Glutamatergic neuron (in vitro differentiated cells): ENCODE results near the gene RERG. TPM values are rescaled to one million over a fixed set of nuclear protein-coding genes. Genes with fewer than 3 reads are reported as not detected.

ENCODE experiments used
- DNase-seq: peaks from one replicate; pipeline ENCODE4 v3.0.0; 2022
- H3K27ac Mint-ChIP-seq: one replicate; pipeline ENCODE4 v1.8.0; 2020; ENCODE audit warnings: mild to moderate bottlenecking, mixed read lengths, inconsistent platforms; ENCODE audit not compliant: unreplicated experiment
- H3K27me3 Mint-ChIP-seq: one replicate; pipeline ENCODE4 v1.8.0; 2020; ENCODE audit warnings: mild to moderate bottlenecking, moderate library complexity, mixed read lengths, inconsistent platforms; ENCODE audit not compliant: unreplicated experiment
- H3K36me3 Mint-ChIP-seq: one replicate; pipeline ENCODE4 v1.8.0; 2020; ENCODE audit warnings: mild to moderate bottlenecking, mixed read lengths, inconsistent platforms; ENCODE audit not compliant: unreplicated experiment
- H3K4me1 Mint-ChIP-seq: one replicate; pipeline ENCODE4 v1.8.0; 2020; ENCODE audit warnings: mild to moderate bottlenecking, low read depth, mixed read lengths, inconsistent platforms; ENCODE audit not compliant: unreplicated experiment
- H3K4me3 Mint-ChIP-seq: one replicate; pipeline ENCODE4 v1.8.0; 2020; ENCODE audit warnings: mild to moderate bottlenecking, mixed read lengths, inconsistent platforms; ENCODE audit not compliant: unreplicated experiment
- H3K9me3 Mint-ChIP-seq: one replicate; pipeline ENCODE4 v1.8.0; 2020; ENCODE audit warnings: mild to moderate bottlenecking, moderate library complexity, mixed read lengths, inconsistent platforms; ENCODE audit not compliant: unreplicated experiment
- CTCF ChIP-seq: fragments of 200-600 bp; sonication (generic); IDR thresholded peaks from one replicate; pipeline ENCODE4 v1.5.0; 2021; ENCODE audit not compliant: partially characterized antibody, unreplicated experiment
- total RNA-seq: library from RNA; stranded (reverse); fragmentation: NEBNext Ultra II Directional; extraction: Animal tissue kit (Norgen Biotek cat#: 25700); gene quantifications from one replicate; pipeline ENCODE4 v1.2.1, GENCODE V29; 2021; ENCODE audit not compliant: unreplicated experiment

RERG gene
- total RNA-seq, 1 donor from 2014 or later: not detected

GRCh38 chr12:15165012-15165659 is 56.1 kb downstream of the RERG start:
- no peak for DNase-seq
- Mint-ChIP-seq H3K36me3 (no peaks in the 10 kb centered on the region), H3K9me3 (no peaks in the 10 kb centered on the region), H3K27ac (no peak overlapping the region), H3K4me3 (no peak overlapping the region), H3K4me1 (peaks cover 6% of the 10 kb centered on the region), H3K27me3 (peaks cover 8% of the 10 kb centered on the region)
- TF ChIP-seq CTCF: no peak

- peaks cover 8% of the 10 kb centered on the region for H3K27me3 Mint-ChIP-seq
- no peaks in the 10 kb centered on the region for H3K9me3 Mint-ChIP-seq
- no peaks in the 10 kb centered on the region for H3K4me1 Mint-ChIP-seq
- no peak for DNase-seq
- no peak overlapping the region for H3K27ac Mint-ChIP-seq
- TF ChIP-seq CTCF: no peak
- no peaks in the 10 kb centered on the region for H3K36me3 Mint-ChIP-seq
- H3K4me3 Mint-ChIP-seq: no peak overlapping the region
Observed at GRCh38 chr12:15163030-15163976, 57.9 kb downstream of the RERG start.

GRCh38 chr12:15158083-15158482 is 63.1 kb downstream of the RERG start:
- no peak for TF ChIP-seq CTCF
- Mint-ChIP-seq H3K27me3 (peaks cover 2% of the 10 kb centered on the region), H3K36me3 (no peaks in the 10 kb centered on the region), H3K4me1 (peaks cover 2% of the 10 kb centered on the region), H3K27ac (no peak overlapping the region), H3K9me3 (no peaks in the 10 kb centered on the region), H3K4me3 (no peak overlapping the region)
- no peak for DNase-seq

- no peak for TF ChIP-seq CTCF
- H3K4me1 Mint-ChIP-seq: peaks cover 2% of the 10 kb centered on the region
- H3K27ac Mint-ChIP-seq: no peak overlapping the region
- no peak overlapping the region for H3K4me3 Mint-ChIP-seq
- H3K9me3 Mint-ChIP-seq: no peaks in the 10 kb centered on the region
- peaks cover 2% of the 10 kb centered on the region for H3K27me3 Mint-ChIP-seq
- no peaks in the 10 kb centered on the region for H3K36me3 Mint-ChIP-seq
- no peak for DNase-seq
Observed at GRCh38 chr12:15157269-15157671, 63.9 kb downstream of the RERG start.

DNA sequence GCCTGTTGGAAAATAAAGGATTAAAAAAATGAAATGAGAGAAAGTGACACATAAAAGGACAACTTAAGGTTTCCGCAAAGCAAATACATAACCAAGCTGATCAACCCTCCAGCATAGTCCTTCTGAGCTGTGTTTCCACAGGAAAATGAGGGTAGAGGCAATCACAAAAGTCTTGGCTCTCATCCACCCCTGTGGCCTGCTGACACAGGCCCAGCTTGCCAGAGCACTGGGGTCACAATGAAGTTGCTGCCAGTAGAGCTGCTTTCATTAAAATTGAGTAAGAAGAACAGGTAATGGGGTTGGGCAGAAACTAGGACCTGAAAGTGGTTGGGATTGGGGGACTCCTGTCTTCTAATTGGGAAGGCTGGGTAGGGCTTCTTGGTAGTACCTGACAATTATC is 65.9 kb downstream of the RERG start:
- no peaks in the 10 kb centered on the region for H3K9me3 Mint-ChIP-seq
- peaks cover 2% of the 10 kb centered on the region for H3K4me1 Mint-ChIP-seq
- DNase-seq: no peak
- no peaks in the 10 kb centered on the region for H3K36me3 Mint-ChIP-seq
- H3K4me3 Mint-ChIP-seq: no peak overlapping the region
- TF ChIP-seq CTCF: no peak
- H3K27ac Mint-ChIP-seq: no peak overlapping the region
- H3K27me3 Mint-ChIP-seq: no peaks in the 10 kb centered on the region
